Peyer's patch (tissue), 4 donors: Measurements from ENCODE around the gene PEG3. TPM values are rescaled to one million over a fixed set of nuclear protein-coding genes. Genes with fewer than 3 reads are reported as not detected.

ENCODE experiments used
- DNase-seq, 3 donors: peaks; one replicate each; pipeline ENCODE4 v3.0.0-alpha.2; 2017 to 2019
- H3K27ac ChIP-seq, 4 donors: fragments of 200-600 bp; sonication (generic); one replicate each; pipeline ENCODE4 v1.5.1; 2016 to 2019
- H3K27me3 ChIP-seq, 2 donors: fragments of 200-600 bp; sonication (generic); one replicate each; pipeline ENCODE4 v1.5.1; 2019
- H3K36me3 ChIP-seq, 3 donors: fragments of 200-600 bp; sonication (generic); one replicate each; pipeline ENCODE4 v1.5.1; 2016 to 2019
- H3K4me1 ChIP-seq, 4 donors: fragments of 200-600 bp; sonication (generic); one replicate each; pipeline ENCODE4 v1.5.1; 2016 to 2019
- H3K4me3 ChIP-seq, 4 donors: fragments of 200-600 bp; sonication (generic); 1 replicate in 3 of 4; 2 replicates in 1 of 4; pipeline ENCODE4 v1.5.1; 2016 to 2019; ENCODE audit warnings: mild to moderate bottlenecking in 1 of 4
- H3K9me3 ChIP-seq, 4 donors: fragments of 200-600 bp; sonication (generic); one replicate each; pipeline ENCODE4 v1.5.1; 2016 to 2019; ENCODE audit warnings: mild to moderate bottlenecking in 1 of 4
- CTCF ChIP-seq, 6 experiments: fragments of 450-650 bp in 4 of 6; fragments of 200-600 bp in 2 of 6; sonication (generic) in 1 of 6; IDR thresholded peaks; one replicate each; pipeline ENCODE4 v1.5.1; 2017 to 2019; ENCODE audit warnings: antibody characterized with exemption in 6 of 6, mild to moderate bottlenecking in 3 of 6, moderate library complexity in 1 of 6
- POLR2A ChIP-seq, 2 donors: fragments of 450-650 bp; IDR thresholded peaks; one replicate each; pipeline ENCODE4 v1.5.1; 2017; ENCODE audit warnings: antibody characterized with exemption in 2 of 2, mild to moderate bottlenecking in 2 of 2, moderate library complexity in 2 of 2
- total RNA-seq, 4 donors: library from RNA; depleted of rRNA; stranded (reverse); fragments of >200 nt; gene quantifications; one replicate each; pipeline ENCODE4 v1.1.0, GENCODE V29; 2016

Gene PEG3
- total RNA-seq, 4 donors from 2014 or later, result 0.53 to 5.8 (median 1.9) TPM

GRCh38 chr19:56821675-56822074 is 18.9 kb downstream of the PEG3 start:
- DNase-seq, result no peak
- H3K27ac ChIP-seq, result no peak overlapping the region
- TF ChIP-seq CTCF (IDR thresholded peaks at IDR 0.05), result no peak
- TF ChIP-seq POLR2A (IDR thresholded peaks at IDR 0.05), result no peak
- H3K27me3 ChIP-seq, result no peaks in the 10 kb centered on the region
- H3K4me3 ChIP-seq, result no peak overlapping the region
- H3K4me1 ChIP-seq, result no peaks in the 10 kb centered on the region
- no peaks in the 10 kb centered on the region for H3K36me3 ChIP-seq
- peaks cover 0 to 4% (median 0%) of the 10 kb centered on the region in 4 donors for H3K9me3 ChIP-seq

GRCh38 chr19:56821209-56821608 is 19.3 kb downstream of the PEG3 start:
- Histone ChIP-seq H3K4me1 (no peaks in the 10 kb centered on the region), H3K27me3 (no peaks in the 10 kb centered on the region), H3K9me3 (peaks cover 0 to 4% (median 0%) of the 10 kb centered on the region in 4 donors), H3K27ac (no peak overlapping the region), H3K4me3 (no peak overlapping the region), H3K36me3 (no peaks in the 10 kb centered on the region)
- DNase-seq, result no peak
- TF ChIP-seq CTCF (IDR thresholded peaks at IDR 0.05) (no peak), POLR2A (IDR thresholded peaks at IDR 0.05) (no peak)

- no peaks in the 10 kb centered on the region for H3K27me3 ChIP-seq
- peaks cover 0 to 4% (median 0%) of the 10 kb centered on the region in 4 donors for H3K9me3 ChIP-seq
- H3K36me3 ChIP-seq, result no peaks in the 10 kb centered on the region
- no peaks in the 10 kb centered on the region for H3K4me1 ChIP-seq
- TF ChIP-seq CTCF (IDR thresholded peaks at IDR 0.05), result no peak
- no peak for TF ChIP-seq POLR2A (IDR thresholded peaks at IDR 0.05)
- no peak for DNase-seq
- H3K4me3 ChIP-seq, result no peak overlapping the region
- no peak overlapping the region for H3K27ac ChIP-seq
Measured at GRCh38 chr19:56819166-56819565, 21.4 kb downstream of the PEG3 start.

- Histone ChIP-seq H3K27ac (no peak overlapping the region), H3K9me3 (no peaks in the 10 kb centered on the region), H3K4me1 (no peaks in the 10 kb centered on the region), H3K36me3 (no peaks in the 10 kb centered on the region), H3K4me3 (no peak overlapping the region), H3K27me3 (no peaks in the 10 kb centered on the region)
- TF ChIP-seq CTCF (IDR thresholded peaks at IDR 0.05) (no peak), POLR2A (IDR thresholded peaks at IDR 0.05) (no peak)
- DNase-seq, result no peak
Measured at GRCh38 chr19:56814656-56815055, 25.9 kb downstream of the PEG3 start.

GRCh38 chr19:56813531-56813930 is 27.0 kb downstream of the PEG3 start:
- no peak for DNase-seq
- H3K36me3 ChIP-seq, result no peaks in the 10 kb centered on the region
- no peak overlapping the region for H3K27ac ChIP-seq
- H3K9me3 ChIP-seq, result no peaks in the 10 kb centered on the region
- no peaks in the 10 kb centered on the region for H3K27me3 ChIP-seq
- TF ChIP-seq POLR2A (IDR thresholded peaks at IDR 0.05) (no peak), CTCF (IDR thresholded peaks at IDR 0.05) (no peak)
- H3K4me3 ChIP-seq, result no peak overlapping the region
- H3K4me1 ChIP-seq, result no peaks in the 10 kb centered on the region

GRCh38 chr19:56811480-56811879 is 29.0 kb downstream of the PEG3 start:
- Histone ChIP-seq H3K36me3 (no peaks in the 10 kb centered on the region), H3K27ac (no peak overlapping the region), H3K27me3 (no peaks in the 10 kb centered on the region), H3K4me3 (no peak overlapping the region), H3K9me3 (peaks cover 0 to 6% (median 0%) of the 10 kb centered on the region in 4 donors), H3K4me1 (no peaks in the 10 kb centered on the region)
- no peak for DNase-seq
- TF ChIP-seq POLR2A (IDR thresholded peaks at IDR 0.05), result no peak
- TF ChIP-seq CTCF (IDR thresholded peaks at IDR 0.05), result no peak
